ENCODE measurements around the gene USP44.
"Not testable (repeated sequence)": the region's sequence is repeated elsewhere in the genome, so short reads cannot be mapped to it uniquely, and the experiment has no call there.

Gene USP44

GRCh38 chr12:95551305-95551704 lies at the start of gene USP44:
Gene USP44 (minus strand): TSS chr12:95551476. CDS start chr12:95534256, 17,220 bp downstream.
- DNase-seq, result no peak

GRCh38 chr12:95600567-95600966 lies 49.3 kb upstream of the USP44 start:
- no peak for DNase-seq

GRCh38 chr12:95599880-95600279 lies 48.6 kb upstream of the USP44 start:
- no peak for DNase-seq

GRCh38 chr12:95594136-95594535 lies 42.9 kb upstream of the USP44 start:
- DNase-seq, result no peak

GRCh38 chr12:95593266-95593871 lies 42.1 kb upstream of the USP44 start:
- DNase-seq, result no peak

- no peak for DNase-seq
Measured at GRCh38 chr12:95591731-95592130, 40.5 kb upstream of the USP44 start.

GRCh38 chr12:95590775-95591174 lies 39.5 kb upstream of the USP44 start:
- DNase-seq, result no peak

- DNase-seq, result peak; percentile 16
Measured at GRCh38 chr12:95583933-95584332, 32.7 kb upstream of the USP44 start.

- peak; percentile 81 for DNase-seq
Measured at GRCh38 chr12:95582230-95583058, 31.2 kb upstream of the USP44 start.

- no peak for DNase-seq
Measured at GRCh38 chr12:95577820-95578219, 26.5 kb upstream of the USP44 start.

- DNase-seq, result peak; percentile 79
Measured at GRCh38 chr12:95574799-95575452, 23.6 kb upstream of the USP44 start.

GRCh38 chr12:95573951-95574576 lies 22.8 kb upstream of the USP44 start:
- no peak for DNase-seq

- no peak for DNase-seq
Measured at GRCh38 chr12:95571369-95571768, 20.1 kb upstream of the USP44 start.

- not testable (repeated sequence) for DNase-seq
Measured at GRCh38 chr12:95568045-95568444, 16.8 kb upstream of the USP44 start.

- peak; percentile 25 for DNase-seq
Measured at GRCh38 chr12:95557625-95558024, 6.3 kb upstream of the USP44 start.

- no peak for DNase-seq
Measured at GRCh38 chr12:95554532-95555071, 3.3 kb upstream of the USP44 start.

GRCh38 chr12:95553197-95553943 lies 2.1 kb upstream of the USP44 start:
- no peak for DNase-seq

- DNase-seq, result no peak
Measured at GRCh38 chr12:95551913-95552516, 739 bp upstream of the USP44 start.

- DNase-seq, result no peak
Measured at GRCh38 chr12:95549392-95550084, 1.7 kb downstream of the USP44 start.

- peak; percentile 81 for DNase-seq
Measured at GRCh38 chr12:95548539-95549391, 2.5 kb downstream of the USP44 start.
